Spleen (tissue), 10 donors: ENCODE measurements around the gene WDR35. TPM values are rescaled to one million over a fixed set of nuclear protein-coding genes. Genes with fewer than 3 reads are reported as not detected.

Experiments
- polyA plus RNA-seq, 3 donors: library from polyadenylated mRNA; stranded (reverse); fragments of 200-250 nt; gene quantifications; one replicate each; pipeline ENCODE4 v1.2.1, GENCODE V29; 2013
- total RNA-seq, 7 donors: library from RNA; depleted of rRNA in 3 of 7; stranded (reverse); fragments of >200 nt in 3 of 7; fragmentation: NEBNext Ultra II Directional in 4 of 7; extraction: Animal tissue kit (Norgen Biotek cat#: 25700) in 4 of 7; gene quantifications; one replicate each; pipeline versions ENCODE4 v1.1.0 to v1.2.1, GENCODE V29; 2016 to 2021
- donor health status: healthy with polysubstance abuse.
- donor health status: DM: no; HTN: no; CAD: no; lungs with moderate emphysema.
- donor health status: DM: no; HTN: no; CAD: no.
- donor health status: Bipolar disorder and iron deficiency.
- donor health status: healthy.
- donor health status: DM: no; HTN: no; CAD: no.
- donor health status: DM: yes; HTN: yes; CAD: no.

The WDR35 gene
- total and polyA plus RNA-seq, 10 donors = 1.7 to 5.3 (median 3.8) TPM

Other genes with a start within 250 kb of the WDR35 start
- gene TTC32, start 88.1 kb downstream of the WDR35 start, total RNA-seq = 10 to 100 TPM; 17.7 to 32.8 (median 24.5) TPM
- 10 to 100 TPM; 24.8 to 47.6 (median 32.1) TPM for gene TTC32, start 88.1 kb downstream of the WDR35 start, polyA plus RNA-seq
- gene MATN3, start 22.6 kb upstream of the WDR35 start, total RNA-seq = under 1 TPM in 4 of 7 donors, not detected in 3; 0.17 to 0.76 (median 0.48) TPM
- gene MATN3, start 22.6 kb upstream of the WDR35 start, polyA plus RNA-seq = under 1 TPM; 0.07 to 0.24 (median 0.16) TPM
- gene LAPTM4A, start 61.5 kb upstream of the WDR35 start, total RNA-seq = 100 to 1,000 TPM in 5 of 7 donors, 10 to 100 TPM in 2; 95.1 to 158 (median 122) TPM
- 100 to 1,000 TPM in 1 of 3 donors, 10 to 100 TPM in 2; 54.9 to 105 (median 95.0) TPM for gene LAPTM4A, start 61.5 kb upstream of the WDR35 start, polyA plus RNA-seq
- 10 to 100 TPM in 6 of 7 donors, 1 to 10 TPM in 1; 6.0 to 43.8 (median 21.7) TPM for gene SDC1, start 235.0 kb upstream of the WDR35 start, total RNA-seq
- 1 to 10 TPM in 1 of 3 donors, under 1 TPM in 2; 0.54 to 3.5 (median 0.85) TPM for gene SDC1, start 235.0 kb upstream of the WDR35 start, polyA plus RNA-seq